GM21360 (cell line): Measurements from ENCODE around the gene SYNGR1.

Experiments
- ATAC-seq: cut with Tn5 transposase; IDR thresholded peaks from one replicate; pipeline ENCODE4 v1.9.1; 2021; ENCODE audit warnings: mild to moderate bottlenecking, moderate library complexity; ENCODE audit not compliant: unreplicated experiment

SYNGR1 gene, protein sequence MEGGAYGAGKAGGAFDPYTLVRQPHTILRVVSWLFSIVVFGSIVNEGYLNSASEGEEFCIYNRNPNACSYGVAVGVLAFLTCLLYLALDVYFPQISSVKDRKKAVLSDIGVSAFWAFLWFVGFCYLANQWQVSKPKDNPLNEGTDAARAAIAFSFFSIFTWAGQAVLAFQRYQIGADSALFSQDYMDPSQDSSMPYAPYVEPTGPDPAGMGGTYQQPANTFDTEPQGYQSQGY

DNA sequence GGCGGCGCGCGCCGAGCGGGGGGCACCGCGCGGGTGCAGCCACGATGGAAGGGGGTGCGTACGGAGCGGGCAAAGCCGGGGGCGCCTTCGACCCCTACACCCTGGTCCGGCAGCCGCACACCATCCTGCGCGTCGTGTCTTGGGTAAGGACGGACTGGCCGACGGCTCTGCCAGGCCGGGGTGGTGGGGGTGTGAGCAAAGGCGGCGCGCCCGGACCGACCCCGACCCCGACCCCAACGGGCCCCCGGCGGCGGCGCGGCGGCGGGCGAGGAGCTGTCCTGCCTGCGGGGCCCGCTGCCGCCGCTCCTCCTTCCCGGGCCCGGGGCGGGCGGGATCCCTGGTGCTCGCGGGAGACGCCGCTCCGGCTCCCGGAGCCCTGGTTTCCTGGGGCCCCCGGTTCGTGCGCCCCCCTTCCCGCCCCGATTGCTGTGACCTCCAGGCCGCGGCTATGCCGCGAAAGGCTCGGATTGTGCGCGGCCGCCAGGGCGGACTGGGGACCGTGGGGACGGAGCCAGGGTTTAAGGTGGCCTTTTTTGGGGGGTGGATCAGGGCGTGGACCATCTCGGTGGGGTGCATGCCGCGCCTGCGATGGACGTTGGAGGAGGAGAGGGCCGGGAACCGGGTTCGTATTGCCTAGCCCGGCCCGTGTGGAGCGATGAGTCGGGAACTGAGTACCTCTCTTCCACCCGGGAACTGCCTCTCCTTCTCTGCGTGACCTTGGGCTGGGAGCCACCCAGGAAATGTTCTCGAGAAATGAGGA is at the start of gene SYNGR1:
TSS of gene SYNGR1 (plus strand) at position 25 of the 760 bp plus-strand sequence. CDS start at position 45, 20 bp downstream.
- ATAC-seq = no peak

DNA sequence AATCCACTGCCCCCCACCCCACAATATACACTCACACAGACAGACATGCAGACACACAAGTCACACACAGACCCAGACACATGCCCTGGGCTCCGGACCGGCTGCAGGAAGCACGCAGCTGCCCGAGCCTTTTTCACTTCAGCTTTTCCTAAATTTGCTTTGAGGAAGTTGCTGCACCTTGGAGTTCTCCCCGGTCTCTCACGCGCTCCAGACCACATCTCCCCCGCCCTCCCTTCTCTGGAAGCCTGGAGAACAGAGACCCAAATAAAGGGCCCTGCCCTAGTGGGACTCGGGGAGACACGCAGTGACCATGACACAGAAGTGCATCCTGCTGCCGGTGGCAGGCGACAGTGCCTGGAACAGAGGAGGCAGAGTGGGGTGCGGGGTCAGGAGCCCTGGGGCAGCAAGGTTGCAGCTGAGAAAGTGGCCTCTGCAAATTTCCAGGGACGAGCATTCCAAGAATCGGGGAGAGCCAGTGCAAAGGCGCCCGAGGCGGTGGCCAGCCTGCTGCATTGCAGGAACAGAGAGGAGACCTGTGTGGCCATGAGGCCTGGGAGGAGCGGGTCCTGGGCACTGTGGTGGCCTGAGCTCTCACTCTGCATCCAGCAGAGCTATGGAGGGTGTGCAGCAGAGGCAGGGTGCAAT is 49.5 kb upstream of the SYNGR1 start:
- ATAC-seq = no peak

DNA sequence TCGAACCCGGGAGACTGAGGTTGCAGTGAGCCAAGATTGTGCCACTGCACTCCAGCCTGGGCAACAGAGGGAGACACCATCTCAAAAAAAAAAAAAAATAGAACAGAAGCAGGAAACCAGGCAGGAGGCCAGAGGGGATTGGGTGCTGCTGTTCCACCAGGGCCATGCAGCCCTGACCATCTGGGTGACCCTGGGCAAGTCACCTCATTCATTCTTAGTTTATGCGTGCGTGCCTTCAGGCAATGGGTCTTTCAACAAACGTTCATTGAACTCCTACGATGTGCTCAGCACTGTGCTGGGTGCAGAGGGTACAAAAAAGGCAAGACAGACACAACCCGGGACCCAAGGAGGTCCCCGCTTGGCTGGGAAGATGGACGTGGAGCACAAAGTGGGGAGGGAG is 48.7 kb upstream of the SYNGR1 start:
- no peak for ATAC-seq

DNA sequence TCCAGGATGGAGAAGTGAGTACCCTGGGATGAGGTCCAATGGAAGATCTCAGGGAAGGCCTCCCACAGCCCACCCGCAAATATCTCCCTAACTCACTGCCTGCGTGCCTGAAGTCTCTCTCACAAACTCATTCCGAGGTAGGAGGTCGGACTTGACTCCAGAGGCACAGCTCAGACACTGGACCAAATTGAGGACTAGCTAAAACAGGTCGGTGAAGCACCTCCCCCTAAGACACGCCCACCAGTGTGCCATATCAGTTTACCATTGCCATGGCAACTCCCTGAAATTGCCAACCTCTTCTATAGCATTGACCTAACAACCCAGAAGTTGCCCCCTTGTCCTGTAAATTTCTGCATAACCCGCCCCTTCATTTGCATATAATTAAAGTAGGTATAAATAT is 47.9 kb upstream of the SYNGR1 start:
- ATAC-seq = no peak

DNA sequence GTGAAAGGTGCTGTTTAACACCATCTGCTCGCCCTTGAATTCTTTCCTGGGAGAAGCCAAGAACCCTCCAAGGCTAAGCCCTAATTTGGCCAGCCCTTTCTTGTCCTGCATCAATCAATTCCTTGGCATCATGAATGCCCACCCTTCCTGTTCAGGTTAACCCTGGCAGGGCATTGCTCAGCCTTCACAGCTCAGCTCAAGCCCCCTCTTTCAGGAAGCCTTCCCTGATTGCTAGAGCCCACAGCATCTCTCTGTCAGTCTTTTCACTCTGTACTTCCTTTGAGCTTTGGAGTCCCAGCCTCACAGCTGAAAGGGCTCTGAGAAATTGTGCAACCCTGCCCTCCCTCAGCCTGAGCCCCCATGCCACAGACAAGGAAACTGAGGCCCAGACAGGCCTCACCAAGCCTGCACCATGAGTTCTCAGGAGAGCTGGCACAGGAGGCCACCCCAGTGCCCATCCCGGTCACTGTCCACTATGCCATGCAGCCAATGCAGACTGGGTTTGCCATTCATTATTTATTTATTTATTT is 47.3 kb upstream of the SYNGR1 start:
- ATAC-seq = no peak

DNA sequence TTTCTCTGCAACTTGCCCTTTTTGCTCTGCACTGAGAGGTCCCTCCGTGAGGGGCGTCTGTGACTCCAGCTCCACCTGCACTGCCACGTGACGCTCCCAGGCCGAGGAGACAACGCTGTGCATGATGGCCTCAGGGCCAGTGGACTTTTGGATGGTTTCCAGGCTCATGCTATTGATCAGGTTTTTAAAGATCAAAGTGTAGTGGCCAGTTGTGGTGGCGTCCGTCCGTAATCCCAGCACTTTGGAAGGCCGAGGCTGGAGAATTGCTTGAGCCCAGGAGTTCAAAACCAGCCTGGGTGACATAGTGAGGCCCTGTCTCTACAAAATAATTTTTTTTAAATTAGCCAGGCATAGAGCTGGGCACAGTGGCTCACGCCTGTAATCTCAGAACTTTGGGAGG is 46.4 kb upstream of the SYNGR1 start:
- ATAC-seq = no peak

DNA sequence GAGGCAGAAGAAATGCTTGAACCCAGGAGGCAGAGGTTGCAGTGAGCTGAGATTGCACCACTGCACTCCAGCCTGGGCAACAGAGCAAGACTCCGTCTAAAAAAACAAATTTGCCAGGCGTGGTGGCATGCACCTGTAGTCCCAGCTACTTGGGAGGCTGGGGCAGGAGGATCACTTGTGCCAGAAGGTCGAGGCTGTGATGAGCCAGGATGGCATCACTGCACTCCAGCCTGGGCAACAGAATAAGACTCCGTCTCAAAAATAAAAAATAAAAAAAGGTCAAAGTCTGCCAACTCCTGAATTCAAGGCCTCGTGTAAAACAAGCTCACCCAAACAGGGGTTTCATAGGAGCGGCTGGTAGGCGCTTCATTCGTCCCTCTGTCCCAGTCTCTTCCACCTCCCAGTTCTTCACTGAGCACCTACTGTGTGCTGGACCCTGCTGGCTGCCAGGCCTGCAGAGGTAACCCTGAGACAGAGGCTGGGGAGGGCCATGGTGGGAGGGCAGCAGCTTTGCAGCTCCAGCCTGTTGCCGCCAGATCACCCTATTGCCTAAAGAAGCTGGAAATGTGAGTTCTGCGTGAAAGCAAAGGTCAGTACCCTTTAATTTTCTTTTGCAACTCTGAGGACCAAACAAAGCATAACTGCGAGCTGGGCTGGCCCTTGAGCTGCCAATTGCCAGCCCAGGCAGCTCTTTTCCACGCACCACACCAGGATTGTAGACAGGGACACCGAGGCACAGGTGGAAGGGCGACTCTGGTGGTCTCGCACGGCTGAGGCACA is 45.7 kb upstream of the SYNGR1 start:
- no peak for ATAC-seq

DNA sequence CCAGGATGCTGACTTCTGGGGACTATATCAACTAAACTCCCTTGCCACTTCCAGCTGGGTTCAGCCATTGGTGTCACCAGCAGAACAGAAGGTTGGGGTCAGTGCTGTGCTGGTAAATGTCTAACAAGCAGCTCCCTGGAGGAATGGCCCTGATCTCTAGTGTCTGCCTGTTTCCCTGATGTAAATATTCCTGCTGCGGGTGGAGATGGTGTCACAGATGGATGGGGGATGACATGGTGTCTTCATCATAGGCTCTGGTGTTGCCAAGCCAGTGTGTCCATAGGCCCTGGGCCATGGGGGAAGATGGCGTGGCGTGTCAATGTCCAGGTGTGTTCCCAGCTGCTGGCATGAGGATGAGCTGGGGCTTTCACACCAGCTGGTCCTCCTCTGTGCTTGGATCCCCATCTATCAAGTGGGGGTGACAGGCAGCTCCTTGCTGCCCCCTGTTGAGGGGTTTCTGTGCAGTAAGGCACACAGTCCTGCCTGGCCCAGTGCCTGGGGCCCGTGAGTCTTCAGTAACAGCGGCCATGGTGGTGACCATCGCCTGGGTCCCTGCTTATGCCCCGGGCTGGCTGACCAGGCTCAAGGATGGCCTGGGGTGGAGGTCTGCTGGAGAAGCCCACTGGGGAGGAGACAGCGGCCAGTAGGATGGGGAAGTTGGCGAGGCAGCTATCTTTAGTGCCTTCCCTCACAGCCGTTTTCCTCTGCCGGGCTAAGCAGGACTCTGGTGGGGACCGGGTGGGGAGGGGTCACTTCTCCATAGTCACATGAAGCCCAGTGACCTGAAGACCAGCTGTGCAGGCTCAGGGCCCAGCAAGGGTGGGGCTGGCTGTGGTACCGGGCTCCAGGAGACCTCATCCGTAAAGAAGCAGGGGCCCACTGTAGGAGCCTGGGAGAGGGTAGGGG is 43.1 kb upstream of the SYNGR1 start:
- no peak for ATAC-seq

DNA sequence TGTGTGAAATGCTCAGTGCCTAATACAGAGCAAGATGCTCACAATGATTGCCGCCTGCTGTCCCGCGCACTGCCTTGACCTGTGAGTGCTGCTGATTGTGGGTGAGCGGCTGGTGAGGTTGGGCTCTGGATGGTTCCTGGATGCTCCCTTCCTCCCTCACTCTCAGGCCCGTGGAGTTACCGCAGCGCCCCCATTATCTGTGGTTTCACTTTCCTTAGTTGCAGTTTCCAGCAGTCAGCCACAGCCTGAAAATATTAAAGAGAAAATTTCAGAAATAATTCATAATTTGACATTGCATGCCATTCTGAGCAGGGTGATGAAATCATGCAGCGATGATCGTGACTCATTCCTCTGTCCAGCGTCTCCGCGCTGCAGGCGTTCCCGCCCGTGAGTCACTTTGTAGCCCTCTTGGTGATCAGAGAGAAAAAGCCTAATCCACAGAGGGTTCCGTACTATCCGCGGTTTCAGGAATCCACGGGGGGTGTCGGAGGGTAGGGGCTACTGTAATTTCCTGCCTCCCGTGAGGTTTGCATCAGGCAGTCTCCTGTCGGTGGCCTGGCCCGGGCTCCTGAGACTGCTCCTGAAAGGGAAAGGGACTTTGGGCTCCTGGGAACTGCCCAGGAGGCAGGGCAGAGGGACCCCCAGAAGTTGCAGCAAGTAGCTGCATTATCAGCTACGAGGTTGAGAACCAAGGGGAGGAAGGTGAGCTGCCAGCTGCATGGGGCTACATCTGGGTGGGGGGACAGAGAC is 41.0 kb upstream of the SYNGR1 start:
- no peak for ATAC-seq

DNA sequence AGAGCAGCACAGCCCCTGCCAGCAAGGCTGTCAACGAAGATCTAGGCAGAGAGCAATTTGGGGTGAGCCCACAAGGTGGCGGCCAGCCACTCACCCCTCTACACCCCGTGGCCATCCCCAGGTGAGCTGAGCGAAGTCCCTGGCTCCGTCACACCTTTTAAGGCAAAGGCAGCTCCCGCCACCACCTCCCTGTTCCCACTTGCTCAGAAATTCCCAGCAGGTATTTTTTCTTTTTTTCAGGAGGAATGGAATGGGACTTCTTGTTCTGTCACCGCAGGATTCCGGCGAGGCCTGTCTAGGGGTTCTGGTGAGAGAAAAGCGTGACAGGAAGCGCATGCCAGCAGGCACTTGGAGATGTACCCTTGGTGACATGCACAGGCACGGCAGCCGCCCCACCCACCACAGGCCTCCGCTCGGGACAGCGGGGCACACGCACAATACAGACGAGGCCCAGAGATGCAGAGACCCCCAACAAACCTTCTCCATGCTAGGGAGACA is 40.4 kb upstream of the SYNGR1 start:
- ATAC-seq = no peak

DNA sequence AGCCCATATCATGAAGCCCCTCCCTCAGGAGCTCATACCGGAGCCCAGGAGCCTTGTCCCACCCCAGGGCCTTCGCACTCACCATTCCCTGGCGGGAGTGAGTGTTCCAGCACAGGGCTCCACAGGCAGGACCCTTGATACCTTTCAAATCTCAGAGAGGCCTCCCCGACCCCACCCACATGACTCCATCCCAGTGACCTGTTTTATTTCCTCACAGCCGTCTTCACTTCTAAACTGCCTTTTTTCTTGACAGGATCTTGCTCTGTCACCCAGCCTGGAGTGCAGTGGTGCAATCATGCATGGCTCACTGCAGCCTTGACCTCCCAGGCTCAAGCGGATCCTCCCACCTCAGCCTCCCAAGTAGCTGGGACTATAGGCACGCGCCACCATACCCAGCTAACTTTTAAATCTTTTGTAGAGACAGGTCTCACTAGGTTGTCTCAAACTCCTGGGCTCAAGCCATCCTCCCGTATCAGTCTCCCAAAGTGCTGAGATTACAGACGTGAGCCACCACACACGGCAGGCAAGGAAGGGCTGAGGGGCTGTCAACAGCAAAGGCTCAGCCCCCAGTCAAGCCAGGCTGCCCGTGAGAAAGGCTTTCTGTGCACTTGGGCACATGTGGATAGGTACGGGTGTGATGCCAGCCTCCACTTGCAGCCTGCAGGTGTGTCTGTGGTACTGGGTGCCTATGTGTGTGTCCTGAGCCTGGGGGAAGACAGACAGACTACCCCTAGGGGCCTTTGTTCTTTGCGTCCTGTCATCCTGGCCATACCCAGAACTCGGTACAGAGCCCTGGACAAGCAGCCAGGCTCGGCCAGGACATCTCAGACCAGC is 39.7 kb upstream of the SYNGR1 start:
- ATAC-seq = no peak

DNA sequence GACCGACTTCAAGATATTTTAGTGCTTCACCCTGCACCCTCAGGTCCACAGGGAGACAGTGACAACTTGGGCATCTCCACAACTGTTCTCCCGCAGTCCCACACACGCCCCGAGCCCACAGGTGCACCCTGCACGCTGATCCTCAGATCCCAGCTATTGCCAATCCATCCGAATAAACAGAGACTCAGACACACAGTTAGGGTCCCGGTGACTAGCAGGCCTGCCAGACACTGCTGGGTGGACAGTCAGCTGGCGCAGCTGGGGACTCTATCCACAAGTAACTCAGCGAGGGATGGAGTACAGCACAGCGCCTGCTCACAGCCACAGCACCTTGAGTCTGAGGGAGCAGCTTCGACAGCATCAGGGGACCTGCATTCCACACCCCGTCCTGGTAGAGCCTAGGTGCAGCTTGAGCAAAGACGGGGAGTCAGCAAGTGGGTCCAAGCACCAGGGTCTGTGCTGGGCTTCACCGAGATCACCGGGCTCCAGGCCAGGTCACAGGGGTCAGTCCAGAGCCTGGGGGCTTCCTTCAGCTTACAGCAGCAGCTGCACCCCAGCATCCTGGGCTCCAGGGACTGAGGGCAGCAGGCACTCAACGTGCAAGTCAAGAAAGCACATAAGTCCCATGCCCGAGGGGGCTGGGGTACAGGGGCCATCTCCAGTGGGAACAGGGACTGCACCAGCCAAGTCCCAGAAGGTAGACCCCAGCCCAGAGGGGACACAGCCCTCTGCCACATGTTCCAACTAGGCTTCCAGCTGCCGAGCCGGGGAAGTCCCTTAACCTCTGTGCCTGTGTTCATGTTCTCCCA is 38.0 kb upstream of the SYNGR1 start:
- ATAC-seq = no peak

DNA sequence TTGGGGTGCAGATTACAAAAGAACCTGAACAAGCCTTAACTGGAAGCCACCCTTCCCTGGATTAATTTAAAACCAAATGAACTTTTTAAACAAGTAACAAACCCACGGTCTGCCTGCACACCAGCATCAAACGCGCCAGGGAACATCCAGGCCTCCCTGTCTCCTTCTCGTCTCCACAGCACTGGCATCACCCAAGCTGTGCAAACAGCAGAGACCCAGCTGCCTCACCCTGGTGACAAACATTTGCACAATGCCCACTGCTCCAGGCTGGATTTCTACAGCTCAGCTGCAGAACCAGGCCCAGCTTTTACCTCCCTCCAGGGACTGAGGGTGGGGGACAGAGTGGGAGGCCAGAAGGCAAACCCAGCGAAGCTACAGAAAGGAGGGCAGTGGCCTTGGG is 37.4 kb upstream of the SYNGR1 start:
- ATAC-seq = no peak

DNA sequence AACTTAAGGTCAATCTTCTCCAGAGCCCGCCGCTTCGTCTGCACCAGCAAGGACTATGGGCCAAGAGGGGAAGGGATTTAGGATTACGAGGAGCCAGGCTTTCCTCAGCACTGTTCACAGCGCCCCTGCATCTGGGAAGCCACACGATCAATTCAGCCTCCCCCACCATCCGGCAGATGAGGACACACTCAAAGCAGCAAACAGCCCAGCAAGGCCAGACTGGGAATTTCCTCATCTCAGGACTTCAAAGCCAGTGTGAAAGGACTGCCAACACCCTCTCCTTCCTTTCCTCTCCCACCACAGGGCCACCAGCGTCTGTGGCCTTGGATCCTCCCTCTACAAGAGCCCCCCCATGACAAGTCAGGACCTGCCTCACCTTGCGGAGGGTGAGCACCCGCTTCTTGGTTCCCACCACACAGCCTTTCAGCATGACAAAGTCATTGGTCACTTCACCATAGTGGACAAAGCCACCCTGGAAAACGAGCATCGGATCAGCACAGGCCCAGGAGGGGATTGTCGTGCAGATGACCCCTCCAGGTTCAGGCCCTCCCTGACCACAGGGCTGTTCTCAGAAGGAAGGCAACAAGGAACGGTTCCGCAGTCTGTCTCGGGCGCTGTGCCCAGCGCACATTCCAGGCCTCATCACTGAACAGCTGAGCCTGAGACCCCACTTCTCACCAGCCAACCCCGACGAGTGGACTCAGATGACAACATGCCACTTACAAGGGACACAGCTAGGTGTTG is 36.4 kb upstream of the SYNGR1 start:
- no peak for ATAC-seq

DNA sequence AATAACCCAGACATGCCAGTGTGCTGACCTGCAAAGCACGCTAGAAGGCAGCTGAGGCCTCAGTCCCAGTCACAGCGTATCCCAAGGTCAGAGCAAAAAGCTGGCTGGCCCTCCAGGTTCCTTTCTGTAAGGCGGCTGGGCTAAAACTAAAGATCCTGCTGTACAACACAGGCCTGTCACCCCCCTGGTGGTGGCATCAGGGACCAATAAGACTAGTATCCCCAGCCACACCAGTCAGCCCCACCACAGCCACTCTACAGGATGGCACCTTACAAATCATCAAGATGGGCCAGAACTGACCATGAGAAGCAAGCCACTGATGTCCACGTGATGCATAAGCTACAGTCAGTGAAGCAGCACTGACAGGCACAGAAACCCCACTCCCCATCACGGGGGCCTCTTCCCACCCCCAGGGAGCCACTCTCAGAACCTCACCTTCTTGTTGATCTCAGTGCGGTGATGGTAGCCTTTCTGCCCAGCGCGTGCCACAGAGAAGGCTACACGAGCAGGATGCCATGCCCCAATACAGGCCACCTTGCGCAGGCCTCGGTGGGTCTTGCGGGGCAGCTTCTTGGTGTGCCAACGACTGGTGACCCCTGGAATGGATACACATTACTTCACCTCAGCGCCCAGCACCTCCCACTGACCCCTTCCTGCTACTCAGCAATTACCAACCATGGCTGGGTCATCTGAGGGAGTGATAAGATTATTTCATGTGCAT is 35.4 kb upstream of the SYNGR1 start:
- no peak for ATAC-seq

DNA sequence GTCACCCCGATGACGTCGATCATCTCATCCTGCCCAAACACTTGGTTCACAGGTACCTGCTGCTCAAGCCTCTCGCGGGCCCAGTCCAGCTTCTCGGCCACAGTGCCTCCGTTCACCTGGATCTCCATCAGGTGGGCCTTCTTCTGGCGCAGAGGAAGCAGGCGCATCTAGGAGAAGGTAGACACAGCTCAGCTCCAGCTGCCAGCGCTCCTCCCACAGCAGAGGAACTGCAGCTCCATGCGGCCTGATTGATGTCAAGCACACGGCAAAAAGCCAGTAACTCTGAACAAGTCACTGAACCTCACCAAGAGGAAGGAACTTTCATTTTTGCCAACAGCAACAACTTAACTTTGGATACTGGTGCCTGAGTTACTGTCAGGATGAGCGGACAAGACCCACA is 34.4 kb upstream of the SYNGR1 start:
- ATAC-seq = no peak
